Activated CD4-positive, alpha-beta T cell treated with anti-CD3 and anti-CD28 coated beads, Interleukin-2, Interleukin-4, amounts not matched to agents 100 ng/mL and 50 ng/mL, durations not matched to agents 16 hours and 8 hours (primary cell): ENCODE measurements around the gene MAD2L1BP.

ENCODE experiments used
- DNase-seq: peaks from one replicate; pipeline ENCODE4 v3.0.0-alpha.2; 2020; ENCODE audit warnings: low spot score

MAD2L1BP gene

GRCh38 chr6:43683708-43684455, 48.2 kb downstream of the MAD2L1BP start:
- no peak for DNase-seq

GRCh38 chr6:43687079-43687436, 51.4 kb downstream of the MAD2L1BP start:
- DNase-seq, result no peak

GRCh38 chr6:43687437-43688347, 52.1 kb downstream of the MAD2L1BP start, which contains the start of gene MRPS18A:
Gene MRPS18A, minus strand, starts transcription at chr6:43687791. Its CDS starts 12 bp downstream, at chr6:43687779.
- peak; percentile 86 for DNase-seq

- DNase-seq, result no peak
Observed at GRCh38 chr6:43689421-43689820, 53.8 kb downstream of the MAD2L1BP start.
